Muscle of leg (tissue), 11 donors: ENCODE measurements around the gene COL2A1. TPM values are rescaled to one million over a fixed set of nuclear protein-coding genes. Genes with fewer than 3 reads are reported as not detected.

Experiments
- DNase-seq: peaks from one replicate; pipeline ENCODE4 v3.0.0; 2013
- H3K27ac ChIP-seq: one replicate; pipeline ENCODE4 v1.5.1; 2013; ENCODE audit warnings: mild to moderate bottlenecking, low read length, control low read depth
- H3K27me3 ChIP-seq: one replicate; pipeline ENCODE4 v1.6.1; 2013; ENCODE audit warnings: low read length; ENCODE audit not compliant: control insufficient read depth, insufficient read depth
- H3K36me3 ChIP-seq: one replicate; pipeline ENCODE4 v1.6.1; 2013; ENCODE audit warnings: low read length; ENCODE audit not compliant: control insufficient read depth, insufficient read depth
- H3K4me1 ChIP-seq: one replicate; pipeline ENCODE4 v1.6.1; 2013; ENCODE audit warnings: low read length; ENCODE audit not compliant: control insufficient read depth, insufficient read depth
- H3K4me3 ChIP-seq: one replicate; pipeline ENCODE4 v1.5.1; 2013; ENCODE audit warnings: low read length, control low read depth
- H3K9me3 ChIP-seq: replicated peaks from 2 replicates; pipeline ENCODE4 v1.6.1; 2013; ENCODE audit warnings: low read depth, low read length; ENCODE audit not compliant: control insufficient read depth
- whole genome bisulfite sequencing: methylation state at CpG from one replicate; pipeline ENCODE4 v1.1.5; 2013; ENCODE audit warnings: missing lambda C conversion rate; ENCODE audit not compliant: insufficient coverage; 5-methylcytosine and 5-hydroxymethylcytosine counted together
- polyA plus RNA-seq, 8 donors: library from polyadenylated mRNA; unstranded; fragments of 120-200 nt; gene quantifications; one replicate each; pipeline versions ENCODE4 v1.2.1 to v1.2.3, GENCODE V29; 2013; ENCODE audit warnings: inconsistent platforms in 1 of 8, low replicate concordance in 1 of 8; ENCODE audit not compliant: insufficient read length in 8 of 8, insufficient read depth in 1 of 8
- total RNA-seq: library from RNA; stranded (reverse); fragments of 120-200 nt; gene quantifications from one replicate; pipeline ENCODE4 v1.2.4, GENCODE V29; 2013

Gene COL2A1
- total and polyA plus RNA-seq, 9 donors: 7.6 to 185 (median 54.2) TPM

DNA sequence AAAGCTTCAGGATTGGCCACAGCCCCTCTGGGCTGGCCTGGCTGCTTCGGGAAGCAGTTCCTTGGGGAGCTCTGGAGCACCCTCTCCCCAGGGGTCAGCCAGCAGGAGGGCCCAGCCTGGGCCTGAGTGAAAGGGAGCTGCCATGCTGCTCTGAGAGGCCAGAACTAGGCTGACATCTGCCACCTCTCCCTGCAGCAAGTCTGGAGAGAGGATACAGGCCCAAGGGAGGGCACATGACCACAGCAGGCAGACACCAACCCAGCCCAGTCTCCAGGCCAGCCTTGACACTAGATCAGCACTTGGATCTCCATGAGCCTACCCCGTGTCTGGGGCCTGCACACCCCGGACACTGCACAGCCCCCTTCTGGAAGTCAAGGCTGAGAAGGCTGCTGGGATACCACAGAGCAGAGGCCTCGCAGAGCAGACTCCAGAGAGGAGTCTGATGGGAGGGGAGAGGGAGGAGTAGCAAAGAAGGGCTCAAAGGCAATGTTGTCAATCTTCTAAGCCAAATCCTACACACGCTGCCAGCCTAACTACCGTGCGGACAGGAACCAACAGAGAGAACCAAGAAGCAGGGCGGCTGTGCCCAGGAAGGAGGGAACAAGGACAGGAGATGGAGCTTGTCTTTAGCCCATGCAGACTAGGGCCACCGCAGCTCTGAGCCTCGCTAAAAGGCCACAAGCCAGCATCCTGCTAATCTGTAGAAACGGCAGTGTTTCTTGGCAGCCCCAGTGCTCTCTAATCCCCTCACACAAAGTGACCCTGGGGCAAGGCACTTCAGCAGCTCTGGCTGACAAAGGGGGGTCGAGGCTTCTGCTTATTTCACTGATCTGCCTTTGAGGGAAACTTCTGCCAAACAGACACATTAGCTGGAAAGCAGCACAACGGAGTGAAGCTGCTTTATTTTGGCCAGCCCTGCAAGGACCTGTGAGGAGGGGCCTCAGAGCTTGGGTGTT lies 12.9 kb downstream of the COL2A1 start:
- 14% methylated on average over 4 of the region's 13 CpGs for WGBS
- peaks cover 50% of the 10 kb centered on the region for H3K4me1 ChIP-seq
- no peaks in the 10 kb centered on the region for H3K9me3 ChIP-seq
- no peak overlapping the region for H3K4me3 ChIP-seq
- H3K27me3 ChIP-seq: peaks cover 2% of the 10 kb centered on the region
- peak; percentile 80 for DNase-seq
- H3K27ac ChIP-seq: peak overlapping the region; percentile 51
- H3K36me3 ChIP-seq: no peaks in the 10 kb centered on the region

DNA sequence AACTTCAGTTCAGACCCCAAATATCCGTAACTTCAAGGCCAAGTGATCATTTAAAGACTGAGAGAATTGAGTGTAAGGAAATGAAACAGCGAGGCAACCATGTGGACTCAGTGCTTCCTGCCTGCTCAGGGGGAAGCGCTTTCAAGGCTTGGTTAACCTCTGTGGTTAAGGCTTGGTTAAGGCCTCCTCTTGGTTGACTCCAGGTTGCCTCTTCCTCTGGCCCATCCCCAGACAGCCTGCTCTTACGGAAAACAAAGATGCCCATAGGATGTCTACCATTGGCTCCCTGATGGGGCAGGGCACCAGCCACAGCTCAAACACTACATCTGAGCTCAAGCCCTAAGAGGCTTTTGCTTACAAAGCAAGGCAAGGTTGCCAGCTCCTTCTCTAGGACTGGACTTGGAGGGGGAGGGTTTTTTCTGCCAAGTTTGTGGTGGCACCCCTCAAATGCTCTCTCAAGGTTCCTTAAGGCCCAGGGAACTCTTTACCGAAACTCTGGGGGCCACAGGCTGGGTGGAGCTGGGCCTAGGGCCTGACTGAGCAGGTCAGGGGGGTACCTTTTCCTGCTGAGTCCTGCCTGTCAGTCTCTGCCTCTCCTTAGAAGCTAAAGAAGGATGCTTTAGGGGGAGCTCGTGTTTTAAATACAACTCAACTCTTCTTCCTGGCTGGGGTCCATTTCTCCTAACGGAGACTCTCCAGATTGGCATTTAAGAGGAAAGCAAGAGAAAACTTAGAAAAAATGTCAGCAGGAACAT lies 13.7 kb downstream of the COL2A1 start:
- Histone ChIP-seq H3K27me3 (peaks cover 2% of the 10 kb centered on the region), H3K9me3 (no peaks in the 10 kb centered on the region), H3K4me1 (peaks cover 41% of the 10 kb centered on the region), H3K27ac (peak overlapping the region; percentile 13), H3K4me3 (no peak overlapping the region), H3K36me3 (no peaks in the 10 kb centered on the region)
- DNase-seq: peak; percentile 85
- 68% methylated on average over 4 of the region's 7 CpGs for WGBS

DNA sequence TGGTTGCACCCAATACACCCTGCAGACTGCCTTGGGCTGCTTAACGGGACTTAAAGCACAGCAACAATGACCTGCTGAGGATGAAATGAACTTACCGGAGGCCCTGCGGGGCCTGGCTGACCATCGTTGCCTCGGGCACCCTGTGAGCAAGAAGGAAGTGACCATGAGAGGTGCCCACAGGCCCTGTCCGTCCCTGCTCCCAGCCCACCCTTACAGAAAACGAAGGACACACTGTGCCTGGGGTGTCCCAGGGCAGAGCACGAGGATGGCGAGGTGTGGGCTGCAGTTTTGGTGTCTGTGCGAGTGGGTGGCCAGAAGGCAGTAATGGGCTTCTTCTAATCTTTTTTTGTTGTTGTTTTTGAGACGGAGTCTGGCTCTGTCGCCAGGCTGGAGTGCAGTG lies 14.6 kb downstream of the COL2A1 start:
- no peak overlapping the region for H3K27ac ChIP-seq
- no peak overlapping the region for H3K4me3 ChIP-seq
- H3K4me1 ChIP-seq: peaks cover 40% of the 10 kb centered on the region
- no peak for DNase-seq
- WGBS: 96% methylated on average over 7 of the region's 12 CpGs
- no peaks in the 10 kb centered on the region for H3K36me3 ChIP-seq
- no peaks in the 10 kb centered on the region for H3K9me3 ChIP-seq
- H3K27me3 ChIP-seq: peaks cover 2% of the 10 kb centered on the region

- Histone ChIP-seq H3K4me3 (no peak overlapping the region), H3K36me3 (no peaks in the 10 kb centered on the region), H3K27me3 (no peaks in the 10 kb centered on the region), H3K27ac (no peak overlapping the region), H3K4me1 (peaks cover 40% of the 10 kb centered on the region), H3K9me3 (no peaks in the 10 kb centered on the region)
- 88% methylated on average over 4 of the region's 8 CpGs for WGBS
- no peak for DNase-seq
Measured at GRCh38 chr12:47989023-47989417, 15.3 kb downstream of the COL2A1 start.

DNA sequence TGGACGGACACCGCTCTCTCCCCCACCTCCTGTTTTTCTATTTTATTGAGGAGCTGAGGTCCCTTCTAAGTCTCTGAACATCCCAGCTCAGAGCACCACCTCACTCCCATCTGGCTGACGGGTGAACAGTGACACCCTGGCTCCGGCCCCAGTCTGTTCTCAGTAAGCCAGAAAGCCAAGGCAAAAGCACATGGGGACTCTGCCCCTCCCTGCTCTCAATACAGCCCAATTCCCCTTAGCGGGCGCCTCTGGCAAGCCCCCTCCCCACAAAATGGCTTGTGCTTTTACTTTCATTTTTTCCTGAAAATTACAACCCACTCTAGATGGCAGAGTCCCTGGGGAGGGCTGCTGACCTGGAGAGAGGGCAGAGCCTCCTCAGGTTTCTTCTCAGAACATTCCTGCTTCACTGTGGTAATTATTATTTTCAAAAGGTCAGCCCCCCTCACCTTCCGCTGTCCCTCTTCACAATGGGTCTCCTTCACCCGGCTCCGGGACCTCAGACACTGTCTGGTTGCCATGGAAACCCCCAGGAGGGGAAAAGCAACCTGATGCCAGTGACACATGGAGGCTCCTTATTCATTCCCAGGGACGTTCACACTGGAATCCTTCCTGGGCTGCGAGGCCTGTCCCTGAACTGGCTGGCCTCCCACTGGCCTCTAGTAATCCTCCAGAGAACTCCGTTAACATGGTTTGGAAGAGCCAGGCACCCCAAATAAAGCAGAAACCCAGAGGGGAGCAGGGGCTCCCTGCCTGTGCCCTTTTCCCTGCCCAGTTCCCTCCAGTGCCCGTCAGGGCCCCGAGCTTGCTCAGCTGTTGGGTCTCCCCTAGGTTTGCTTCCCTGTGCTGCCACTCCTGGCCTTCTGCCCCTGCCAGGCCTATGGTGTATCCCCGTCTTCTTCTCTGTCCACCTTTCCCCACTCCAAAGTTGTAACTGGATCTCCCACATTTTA lies 15.9 kb downstream of the COL2A1 start:
- Histone ChIP-seq H3K36me3 (no peaks in the 10 kb centered on the region), H3K4me1 (peaks cover 40% of the 10 kb centered on the region), H3K4me3 (no peak overlapping the region), H3K27me3 (no peaks in the 10 kb centered on the region), H3K27ac (no peak overlapping the region), H3K9me3 (no peaks in the 10 kb centered on the region)
- WGBS: 30% methylated on average over 12 of the region's 15 CpGs
- peak; percentile 60 for DNase-seq

GRCh38 chr12:47987411-47988072 lies 16.7 kb downstream of the COL2A1 start:
- Histone ChIP-seq H3K4me3 (no peak overlapping the region), H3K4me1 (peaks cover 40% of the 10 kb centered on the region), H3K27ac (no peak overlapping the region), H3K27me3 (no peaks in the 10 kb centered on the region), H3K9me3 (no peaks in the 10 kb centered on the region), H3K36me3 (no peaks in the 10 kb centered on the region)
- WGBS: 57% methylated on average over 9 of the region's 14 CpGs
- peak; percentile 43 for DNase-seq

GRCh38 chr12:47986832-47987231 lies 17.4 kb downstream of the COL2A1 start:
- Histone ChIP-seq H3K9me3 (no peaks in the 10 kb centered on the region), H3K4me1 (peaks cover 34% of the 10 kb centered on the region), H3K36me3 (no peaks in the 10 kb centered on the region), H3K27me3 (peaks cover under 1% of the 10 kb centered on the region), H3K27ac (no peak overlapping the region), H3K4me3 (no peak overlapping the region)
- no peak for DNase-seq
- WGBS: 95% methylated on average over 3 of the region's 5 CpGs

DNA sequence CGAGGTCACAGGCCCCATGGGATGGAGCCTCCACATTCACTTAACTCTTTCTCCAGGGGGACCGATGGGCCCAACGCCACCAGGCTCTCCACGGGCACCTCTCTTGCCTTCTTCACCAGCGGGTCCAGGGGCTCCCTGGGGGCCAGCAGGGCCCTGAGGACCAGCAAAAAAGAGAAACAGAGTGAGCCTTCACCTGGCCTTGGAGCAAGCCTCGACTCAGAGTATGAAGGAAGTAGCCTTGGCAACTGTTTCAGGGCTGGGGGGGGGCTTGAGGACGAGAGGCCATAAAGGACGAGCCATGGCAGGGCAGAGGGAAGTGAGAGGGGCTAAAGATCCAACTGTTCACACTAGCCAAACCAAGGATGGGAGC lies 18.0 kb downstream of the COL2A1 start:
- Histone ChIP-seq H3K27ac (no peak overlapping the region), H3K36me3 (no peaks in the 10 kb centered on the region), H3K9me3 (no peaks in the 10 kb centered on the region), H3K4me1 (peaks cover 29% of the 10 kb centered on the region), H3K27me3 (peaks cover 3% of the 10 kb centered on the region), H3K4me3 (no peak overlapping the region)
- DNase-seq: no peak
- WGBS: 69% methylated on average over 5 of the region's 8 CpGs

DNA sequence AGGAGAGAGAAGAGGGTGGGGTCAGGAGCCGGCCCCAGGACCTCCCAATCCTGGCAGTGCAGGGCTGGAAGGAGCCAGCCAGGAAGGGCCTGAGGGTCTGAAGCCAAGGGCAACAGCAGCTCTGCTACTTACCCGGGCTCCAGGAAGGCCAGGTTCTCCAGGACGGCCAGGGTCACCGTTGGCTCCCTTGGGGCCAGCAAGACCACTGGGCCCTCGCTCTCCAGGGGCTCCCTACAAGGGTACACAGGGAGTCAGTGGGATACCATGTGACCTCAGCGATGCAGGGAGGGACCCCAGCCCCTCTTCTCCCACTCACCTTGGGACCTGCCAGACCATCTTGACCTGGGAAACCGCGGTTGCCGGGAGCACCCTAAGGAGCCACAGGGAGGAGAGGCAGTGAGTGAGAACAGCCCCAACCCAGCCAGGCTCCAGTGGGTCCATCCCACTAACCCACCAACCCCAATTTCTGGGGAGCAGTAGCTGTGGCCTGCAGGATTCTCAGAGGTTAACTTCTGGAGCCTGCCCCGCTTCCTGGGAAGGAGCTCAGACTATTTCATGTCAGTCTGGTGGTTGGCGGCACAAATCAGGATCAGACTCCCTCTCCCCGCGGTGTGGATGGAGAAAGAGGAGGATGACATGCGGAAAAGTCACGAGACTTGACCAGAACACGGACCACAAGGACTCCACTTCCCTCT lies 18.5 kb downstream of the COL2A1 start:
- DNase-seq: no peak
- H3K4me1 ChIP-seq: peaks cover 23% of the 10 kb centered on the region
- no peaks in the 10 kb centered on the region for H3K9me3 ChIP-seq
- no peaks in the 10 kb centered on the region for H3K36me3 ChIP-seq
- H3K4me3 ChIP-seq: no peak overlapping the region
- H3K27ac ChIP-seq: no peak overlapping the region
- H3K27me3 ChIP-seq: peaks cover 3% of the 10 kb centered on the region
- WGBS: 79% methylated on average over 7 of the region's 16 CpGs
